Astrocyte (in vitro differentiated cells and primary cell): ENCODE data around the gene NEU1. TPM values are rescaled to one million over a fixed set of nuclear protein-coding genes. Genes with fewer than 3 reads are reported as not detected.

ENCODE experiments used
- DNase-seq: peaks from one replicate; pipeline ENCODE4 v3.0.0-alpha.2; 2010; ENCODE audit warnings: low read depth
- FAIRE-seq: peaks from 2 replicates; lab custom pipeline; 2011; peaks lifted over from hg19 to GRCh38; lab: Jason Lieb, UNC
- H2AFZ ChIP-seq: 2 replicates; pipeline ENCODE4 v1.6.0; 2012; ENCODE audit warnings: low read depth, low read length, inconsistent platforms
- H3K27ac ChIP-seq: 2 replicates; pipeline ENCODE4 v1.5.1; 2011; ENCODE audit warnings: low read depth, low read length, inconsistent platforms
- H3K27me3 ChIP-seq: 2 replicates; pipeline ENCODE4 v1.6.0; 2011; ENCODE audit warnings: low read length, inconsistent platforms; ENCODE audit not compliant: insufficient read depth
- H3K36me3 ChIP-seq: 2 replicates; pipeline ENCODE4 v1.5.1; 2011; ENCODE audit warnings: low read length, inconsistent platforms; ENCODE audit not compliant: insufficient read depth
- H3K4me1 ChIP-seq: 2 replicates; pipeline ENCODE4 v1.5.1; 2011; ENCODE audit warnings: low read length, inconsistent platforms; ENCODE audit not compliant: insufficient read depth
- H3K4me2 ChIP-seq: 2 replicates; pipeline ENCODE4 v1.6.0; 2012; ENCODE audit warnings: low read length, inconsistent platforms
- H3K4me3 ChIP-seq: 2 replicates; pipeline ENCODE4 v1.5.1; 2011; ENCODE audit warnings: low read depth, mild to moderate bottlenecking, low read length, inconsistent platforms; ENCODE audit not compliant: insufficient read depth
- H3K79me2 ChIP-seq: 2 replicates; pipeline ENCODE4 v1.6.0; 2012; ENCODE audit warnings: mild to moderate bottlenecking, low read length, inconsistent platforms; ENCODE audit not compliant: insufficient read depth
- H3K9ac ChIP-seq: 2 replicates; pipeline ENCODE4 v1.6.0; 2012; ENCODE audit warnings: mild to moderate bottlenecking, low read length, inconsistent platforms
- H3K9me3 ChIP-seq: 2 replicates; pipeline ENCODE4 v1.5.1; 2012; ENCODE audit warnings: low read depth, mild to moderate bottlenecking, low read length, inconsistent platforms; ENCODE audit not compliant: insufficient read depth
- H4K20me1 ChIP-seq: 2 replicates; pipeline ENCODE4 v1.6.0; 2012; ENCODE audit warnings: low read length, inconsistent platforms; ENCODE audit not compliant: insufficient read depth
- H3K27ac Mint-ChIP-seq: one replicate; pipeline ENCODE4 v1.8.0; 2021; ENCODE audit warnings: mild to moderate bottlenecking, mixed read lengths; ENCODE audit not compliant: unreplicated experiment
- H3K27me3 Mint-ChIP-seq: one replicate; pipeline ENCODE4 v1.8.0; 2021; ENCODE audit warnings: low read depth, mixed read lengths; ENCODE audit not compliant: unreplicated experiment
- H3K36me3 Mint-ChIP-seq: one replicate; pipeline ENCODE4 v1.8.0; 2021; ENCODE audit warnings: low read depth, mixed read lengths; ENCODE audit not compliant: unreplicated experiment
- H3K4me1 Mint-ChIP-seq: one replicate; pipeline ENCODE4 v1.8.0; 2021; ENCODE audit warnings: low read depth, mixed read lengths; ENCODE audit not compliant: unreplicated experiment
- H3K4me3 Mint-ChIP-seq: one replicate; pipeline ENCODE4 v1.8.0; 2021; ENCODE audit warnings: mild to moderate bottlenecking, moderate library complexity, mixed read lengths; ENCODE audit not compliant: unreplicated experiment
- H3K9me3 Mint-ChIP-seq: one replicate; pipeline ENCODE4 v1.8.0; 2021; ENCODE audit warnings: mild to moderate bottlenecking, mixed read lengths; ENCODE audit not compliant: unreplicated experiment
- EZH2 ChIP-seq: IDR thresholded peaks from 2 replicates; pipeline ENCODE4 v1.6.1; 2012; ENCODE audit warnings: mild to moderate bottlenecking, low read length, inconsistent platforms; ENCODE audit not compliant: insufficient read depth
- total RNA-seq: library from RNA; stranded (reverse); gene quantifications from 2 replicates; pipeline ENCODE4 v1.2.1, GENCODE V29; 2021
- TF ChIP-seq, protein P1 (sequence below): IDR thresholded peaks from 2 replicates; pipeline ENCODE4 v1.5.1; 2011; ENCODE audit warnings: low read depth, mild to moderate bottlenecking, inconsistent platforms, low read length, moderate library complexity; ENCODE audit not compliant: insufficient read depth

The NEU1 gene
- total RNA-seq, 1 donor from 2014 or later = 47.3 TPM

- TF ChIP-seq EZH2 = no peak
- TF ChIP-seq, protein P1, sequence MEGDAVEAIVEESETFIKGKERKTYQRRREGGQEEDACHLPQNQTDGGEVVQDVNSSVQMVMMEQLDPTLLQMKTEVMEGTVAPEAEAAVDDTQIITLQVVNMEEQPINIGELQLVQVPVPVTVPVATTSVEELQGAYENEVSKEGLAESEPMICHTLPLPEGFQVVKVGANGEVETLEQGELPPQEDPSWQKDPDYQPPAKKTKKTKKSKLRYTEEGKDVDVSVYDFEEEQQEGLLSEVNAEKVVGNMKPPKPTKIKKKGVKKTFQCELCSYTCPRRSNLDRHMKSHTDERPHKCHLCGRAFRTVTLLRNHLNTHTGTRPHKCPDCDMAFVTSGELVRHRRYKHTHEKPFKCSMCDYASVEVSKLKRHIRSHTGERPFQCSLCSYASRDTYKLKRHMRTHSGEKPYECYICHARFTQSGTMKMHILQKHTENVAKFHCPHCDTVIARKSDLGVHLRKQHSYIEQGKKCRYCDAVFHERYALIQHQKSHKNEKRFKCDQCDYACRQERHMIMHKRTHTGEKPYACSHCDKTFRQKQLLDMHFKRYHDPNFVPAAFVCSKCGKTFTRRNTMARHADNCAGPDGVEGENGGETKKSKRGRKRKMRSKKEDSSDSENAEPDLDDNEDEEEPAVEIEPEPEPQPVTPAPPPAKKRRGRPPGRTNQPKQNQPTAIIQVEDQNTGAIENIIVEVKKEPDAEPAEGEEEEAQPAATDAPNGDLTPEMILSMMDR = no peak
- Histone ChIP-seq H3K79me2 (peaks cover 13% of the 10 kb centered on the region), H3K4me2 (peak overlapping the region; percentile 95), H3K27ac (peak overlapping the region; percentile 81), H4K20me1 (peaks cover 10% of the 10 kb centered on the region), H3K9ac (peak overlapping the region; percentile 87), H3K9me3 (no peaks in the 10 kb centered on the region), H2AFZ (peak overlapping the region; percentile 81), H3K36me3 (peaks cover 4% of the 10 kb centered on the region), H3K4me3 (peak overlapping the region; percentile 84), H3K4me1 (peaks cover 7% of the 10 kb centered on the region), H3K27me3 (no peaks in the 10 kb centered on the region)
- FAIRE-seq = no peak
- H3K4me3 Mint-ChIP-seq = peak overlapping the region; percentile 95
- H3K4me1 Mint-ChIP-seq = peaks cover 7% of the 10 kb centered on the region
- peaks cover 11% of the 10 kb centered on the region for H3K36me3 Mint-ChIP-seq
- DNase-seq = no peak
- no peaks in the 10 kb centered on the region for H3K9me3 Mint-ChIP-seq
- H3K27ac Mint-ChIP-seq = peak overlapping the region; percentile 95
- H3K27me3 Mint-ChIP-seq = no peaks in the 10 kb centered on the region
These were observed 690 bp downstream of the NEU1 start for GRCh38 chr6:31861919-31862343.

DNA sequence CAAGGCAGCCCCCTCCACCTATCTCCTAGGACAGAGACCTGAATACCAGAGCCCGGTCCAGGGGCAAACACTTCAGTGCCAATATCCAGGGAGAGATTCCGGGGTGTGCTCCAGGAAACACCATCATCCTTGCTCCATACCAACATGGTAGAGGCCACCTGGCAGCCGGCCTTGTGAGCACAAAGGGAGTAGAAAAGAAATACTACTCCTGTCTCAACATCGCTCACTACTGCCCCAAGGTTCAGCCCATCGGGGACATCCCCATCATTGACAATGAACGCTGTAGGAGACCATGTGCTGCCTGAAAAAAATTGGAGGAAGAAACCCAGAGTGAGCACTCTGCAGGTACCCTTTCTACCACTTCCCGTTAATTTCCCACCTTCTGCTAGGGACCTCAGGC is 1.5 kb downstream of the NEU1 start:
- Histone ChIP-seq H3K4me3 (no peak overlapping the region), H2AFZ (no peak overlapping the region), H3K9me3 (no peaks in the 10 kb centered on the region), H3K27ac (no peak overlapping the region), H3K27me3 (no peaks in the 10 kb centered on the region), H4K20me1 (peaks cover 10% of the 10 kb centered on the region), H3K4me2 (peak overlapping the region; percentile 95), H3K4me1 (peaks cover 7% of the 10 kb centered on the region), H3K36me3 (peaks cover 4% of the 10 kb centered on the region), H3K9ac (no peak overlapping the region), H3K79me2 (peaks cover 13% of the 10 kb centered on the region)
- Mint-ChIP-seq H3K9me3 (no peaks in the 10 kb centered on the region), H3K27ac (no peak overlapping the region), H3K27me3 (no peaks in the 10 kb centered on the region), H3K4me3 (peak overlapping the region; percentile 95), H3K36me3 (peaks cover 11% of the 10 kb centered on the region), H3K4me1 (peaks cover 7% of the 10 kb centered on the region)
- FAIRE-seq (no peak), DNase-seq (no peak)
- TF ChIP-seq, protein P1 = no peak
- TF ChIP-seq EZH2 = no peak

GRCh38 chr6:31860349-31860748 is 2.3 kb downstream of the NEU1 start:
- Histone ChIP-seq H3K36me3 (peaks cover 4% of the 10 kb centered on the region), H3K4me3 (no peak overlapping the region), H3K4me1 (peaks cover 7% of the 10 kb centered on the region), H3K9me3 (no peaks in the 10 kb centered on the region), H3K9ac (no peak overlapping the region), H3K27me3 (no peaks in the 10 kb centered on the region), H2AFZ (no peak overlapping the region), H3K4me2 (no peak overlapping the region), H4K20me1 (peaks cover 10% of the 10 kb centered on the region), H3K79me2 (peaks cover 13% of the 10 kb centered on the region), H3K27ac (no peak overlapping the region)
- no peaks in the 10 kb centered on the region for H3K9me3 Mint-ChIP-seq
- H3K27ac Mint-ChIP-seq = no peak overlapping the region
- peaks cover 7% of the 10 kb centered on the region for H3K4me1 Mint-ChIP-seq
- peaks cover 13% of the 10 kb centered on the region for H3K36me3 Mint-ChIP-seq
- DNase-seq (no peak), FAIRE-seq (no peak)
- no peak overlapping the region for H3K4me3 Mint-ChIP-seq
- TF ChIP-seq, protein P1 = no peak
- TF ChIP-seq EZH2 = no peak
- no peaks in the 10 kb centered on the region for H3K27me3 Mint-ChIP-seq
